ENCODE measurements around the gene EVC2.

EVC2 gene

GRCh38 chr4:5708449-5709206 is at the start of gene EVC2:
TSS of gene EVC2 (minus strand) at chr4:5708559. CDS start at chr4:5708513, 46 bp downstream.
- no peak for DNase-seq

- DNase-seq = no peak
Observed at GRCh38 chr4:5757954-5758353, 49.6 kb upstream of the EVC2 start.

DNA sequence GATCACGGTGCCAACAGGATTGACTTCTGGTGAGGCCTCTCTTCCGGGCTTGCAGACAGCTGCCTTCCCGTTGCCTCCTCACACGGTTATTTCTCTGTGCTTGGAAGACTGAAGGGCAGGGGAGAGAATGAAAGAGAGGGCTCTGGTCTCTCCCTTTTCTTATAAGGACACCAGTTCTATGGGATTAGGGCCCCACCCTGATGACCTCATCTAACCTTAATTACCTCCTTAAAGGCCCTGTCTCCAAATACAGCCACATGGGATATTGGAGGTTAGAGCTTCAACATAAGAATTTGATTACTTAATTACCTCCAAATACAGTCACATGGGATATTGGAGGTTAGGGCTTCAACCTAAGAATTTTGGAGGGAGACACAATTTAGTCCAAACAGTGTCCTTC is 49.2 kb upstream of the EVC2 start:
- DNase-seq = no peak

DNA sequence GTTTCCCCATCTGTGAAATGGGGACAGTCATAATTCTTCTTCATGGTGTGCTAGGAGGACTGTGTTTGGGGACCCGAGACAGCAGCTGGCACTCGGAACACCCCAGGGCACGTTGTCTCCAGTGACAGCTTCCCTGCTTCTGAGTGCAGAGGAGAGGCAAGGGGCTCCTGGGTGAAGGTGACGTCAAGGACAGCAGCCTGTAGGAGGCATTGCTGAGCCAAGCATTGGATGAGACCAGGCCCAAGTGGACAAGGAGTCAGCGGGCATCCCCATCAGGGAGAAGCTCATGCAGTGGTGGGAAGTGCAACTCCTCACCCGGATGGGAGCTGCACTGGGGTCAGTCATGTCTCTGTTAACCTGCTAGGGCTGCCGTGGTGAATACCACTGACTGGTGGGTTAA is 48.7 kb upstream of the EVC2 start:
- no peak for DNase-seq

- DNase-seq = no peak
Observed at GRCh38 chr4:5756271-5756670, 47.9 kb upstream of the EVC2 start.

DNA sequence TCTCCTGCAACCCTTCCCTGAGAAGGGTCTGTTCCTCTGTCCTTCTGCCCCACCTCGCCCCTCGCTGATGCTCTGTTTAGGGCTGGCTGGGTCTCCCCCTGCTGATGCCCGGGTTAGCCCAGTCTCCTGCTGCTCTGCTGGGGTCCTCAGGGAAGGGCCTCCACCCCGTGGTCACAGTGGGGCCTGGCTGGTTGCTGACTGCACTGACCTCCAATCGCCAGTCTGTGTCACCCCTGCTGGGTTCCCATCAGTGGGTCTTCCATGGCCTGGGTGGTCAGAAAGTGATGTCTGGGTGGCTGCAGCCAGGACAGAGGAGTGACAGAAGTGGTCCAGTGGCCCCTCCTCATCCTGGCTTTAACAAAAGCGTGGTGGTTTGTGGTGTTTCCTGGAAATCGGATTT is 47.3 kb upstream of the EVC2 start:
- DNase-seq = no peak

- no peak for DNase-seq
Observed at GRCh38 chr4:5755161-5755560, 46.8 kb upstream of the EVC2 start.

DNA sequence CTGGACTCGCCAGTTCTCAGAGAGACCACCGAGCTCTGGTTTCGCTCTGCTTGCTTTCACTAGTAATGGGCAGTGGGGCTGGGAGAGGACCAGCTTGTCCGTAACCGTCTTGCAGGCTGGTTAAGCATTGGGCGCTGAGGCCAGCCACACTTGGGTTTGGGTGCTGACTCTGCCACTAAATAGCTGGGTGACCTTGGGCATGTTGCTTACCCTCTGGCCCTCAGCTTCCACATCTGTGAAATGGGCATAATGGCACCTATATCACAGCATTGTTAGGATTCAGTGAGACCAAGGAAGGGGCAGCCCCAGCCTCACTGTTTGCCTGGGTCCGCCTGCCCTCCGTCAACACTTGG is 46.1 kb upstream of the EVC2 start:
- no peak for DNase-seq

- DNase-seq = no peak
Observed at GRCh38 chr4:5753766-5754528, 45.6 kb upstream of the EVC2 start.

DNA sequence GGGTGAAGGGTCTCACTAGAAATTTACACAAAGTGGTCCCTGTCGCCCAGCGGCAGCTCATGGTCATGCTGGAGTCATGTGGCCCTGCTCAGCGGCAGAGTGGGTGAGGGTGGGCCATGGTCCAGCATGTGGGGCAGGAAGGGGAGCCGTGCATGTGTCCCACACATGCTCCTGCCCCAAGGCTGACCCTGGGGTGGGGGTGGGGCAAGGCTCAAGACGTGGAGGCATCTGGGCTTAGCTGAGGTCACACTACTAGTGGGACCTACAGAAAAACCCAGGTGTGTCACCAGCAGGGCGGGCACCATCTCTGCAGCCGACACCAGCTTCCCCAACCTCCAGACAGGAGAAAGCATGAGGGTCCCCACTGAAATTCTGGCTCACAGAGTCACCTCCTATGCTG is 45.0 kb upstream of the EVC2 start:
- no peak for DNase-seq

- DNase-seq = no peak
Observed at GRCh38 chr4:5752376-5753184, 44.2 kb upstream of the EVC2 start.

GRCh38 chr4:5751666-5752375 is 43.5 kb upstream of the EVC2 start:
- no peak for DNase-seq

- no peak for DNase-seq
Observed at GRCh38 chr4:5750946-5751665, 42.7 kb upstream of the EVC2 start.

DNA sequence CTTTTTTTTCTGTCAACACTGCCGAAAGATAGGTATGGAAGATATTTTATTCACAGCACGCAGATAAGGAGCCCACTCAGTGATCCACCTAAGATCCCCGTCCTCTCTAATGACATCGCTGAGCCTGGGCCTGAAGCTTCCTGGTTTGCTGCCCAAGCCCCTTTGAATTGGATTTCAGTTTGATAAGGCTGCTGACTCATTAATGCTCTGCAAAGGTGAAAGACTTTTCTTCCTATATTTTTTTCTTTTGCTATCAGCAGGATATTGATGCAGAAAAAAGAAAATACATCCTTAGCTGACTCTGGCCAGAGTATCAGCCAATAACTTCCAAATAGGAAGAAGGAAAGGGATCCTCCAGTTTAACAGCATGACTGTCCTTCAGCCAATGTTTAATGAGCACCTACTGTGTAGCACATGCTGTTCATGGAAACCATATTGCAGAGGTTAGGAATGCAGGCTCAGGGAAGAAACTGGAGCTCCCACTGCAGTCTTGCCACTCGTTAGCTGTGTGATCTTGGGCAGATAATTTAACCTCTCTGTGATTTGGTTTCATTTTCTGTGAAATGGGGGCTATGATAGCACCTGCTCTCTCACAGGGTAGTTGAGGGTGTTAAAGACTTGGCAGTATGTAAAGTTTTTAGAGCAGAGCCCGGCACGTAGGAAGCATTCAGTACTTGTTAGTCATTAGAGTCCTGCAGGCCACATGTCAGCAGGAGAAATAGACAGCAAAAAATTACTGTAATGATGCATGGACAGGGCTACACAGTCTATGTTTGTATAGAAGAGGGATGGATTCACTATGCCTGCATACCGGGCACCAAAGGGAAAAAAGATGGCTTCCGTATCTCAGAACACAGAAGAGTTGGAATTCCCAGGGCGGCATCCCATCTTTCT is 41.9 kb upstream of the EVC2 start:
- DNase-seq = no peak

GRCh38 chr4:5749568-5749967 is 41.2 kb upstream of the EVC2 start:
- no peak for DNase-seq

- no peak for DNase-seq
Observed at GRCh38 chr4:5747738-5748375, 39.5 kb upstream of the EVC2 start.

DNA sequence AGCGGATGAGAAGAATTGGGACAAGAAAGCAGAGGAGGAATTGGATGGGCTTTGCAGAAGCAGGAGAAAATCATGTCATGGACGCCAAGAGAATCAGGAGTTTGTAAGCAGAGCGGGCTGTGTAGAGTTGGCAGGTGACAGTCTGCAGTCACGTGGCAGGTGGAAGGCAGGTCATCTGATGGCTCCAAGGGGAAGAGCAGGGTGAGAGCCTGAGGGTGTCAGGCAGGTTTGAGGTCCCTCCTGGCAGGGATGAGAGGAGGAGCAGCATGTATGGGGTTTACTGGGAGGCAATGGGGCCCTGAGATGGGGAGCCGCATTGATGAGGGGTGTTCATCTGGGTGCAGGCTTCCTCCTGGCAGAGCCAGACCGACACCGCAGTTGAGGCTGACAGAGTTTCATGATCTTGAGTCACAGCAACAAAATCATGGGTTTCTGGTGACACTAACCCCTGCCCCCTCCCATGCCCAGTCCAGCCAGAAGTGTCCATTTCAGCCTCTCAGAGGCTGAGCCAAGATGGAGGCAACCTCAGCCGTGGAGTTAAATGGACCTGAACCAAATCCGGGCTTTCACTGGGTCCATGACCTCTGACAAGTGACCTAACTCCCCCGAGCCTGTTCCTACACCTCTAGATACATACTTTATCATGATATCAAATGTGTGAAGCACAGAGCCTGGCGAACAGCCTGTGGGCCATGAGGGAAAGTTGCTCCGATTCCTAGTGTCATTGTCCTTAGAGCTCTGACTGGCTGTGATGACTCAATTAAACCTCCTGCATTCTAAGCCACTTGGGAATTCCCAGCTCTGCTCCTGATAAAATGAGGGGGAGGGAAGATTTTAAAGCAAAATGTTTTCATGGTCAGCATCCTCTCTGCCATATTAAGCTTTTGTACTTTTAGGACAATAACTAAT is 38.7 kb upstream of the EVC2 start:
- no peak for DNase-seq

DNA sequence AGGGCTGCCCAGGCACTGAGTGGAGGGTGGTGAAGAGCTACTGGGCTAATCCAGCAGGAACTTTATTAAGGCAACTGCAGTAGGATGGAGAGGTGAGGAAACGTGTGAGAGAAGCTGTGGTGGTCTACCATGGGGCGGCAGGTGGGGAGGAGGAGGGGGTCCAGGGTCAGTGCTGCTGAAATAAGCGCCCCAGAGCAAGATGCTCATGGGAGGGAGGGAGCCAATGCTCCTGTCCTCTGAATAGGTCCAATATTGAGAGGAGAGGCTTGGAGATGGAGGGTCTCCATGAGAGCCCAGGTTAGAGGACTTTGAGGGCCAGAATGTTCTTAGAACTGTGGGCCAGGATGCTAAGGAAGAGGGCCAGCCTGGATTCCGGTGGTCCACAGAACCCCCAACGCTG is 37.9 kb upstream of the EVC2 start:
- DNase-seq = no peak

GRCh38 chr4:5742968-5743367 is 34.6 kb upstream of the EVC2 start:
- DNase-seq = no peak

DNA sequence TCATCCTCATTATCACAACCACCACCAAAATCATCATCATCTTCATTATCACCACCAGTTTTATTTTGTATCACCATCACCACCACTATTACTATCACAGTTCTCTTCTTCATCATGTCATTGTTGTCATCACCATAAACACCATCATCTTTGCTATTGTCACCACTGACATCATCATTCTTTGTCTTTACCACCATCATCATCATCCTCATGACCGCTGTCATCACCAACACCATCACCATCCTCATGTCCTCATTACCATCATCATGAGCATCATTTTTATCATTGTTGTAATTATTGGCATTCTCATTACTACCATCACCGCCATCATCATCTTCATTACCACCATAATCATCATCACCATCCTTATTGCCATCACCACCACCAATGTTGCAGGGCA is 34.0 kb upstream of the EVC2 start:
- DNase-seq = no peak
